UCSD-AML1 (cell line): ENCODE results near the gene ARAP1.

ENCODE experiments used
- DNase-seq: peaks from one replicate; lab custom pipeline; 2025; ENCODE audit not compliant: unreplicated experiment; lab: John Stamatoyannopoulos, UW

The ARAP1 gene

GRCh38 chr11:72725724-72726028, 26.5 kb downstream of the ARAP1 start:
- DNase-seq: no peak

DNA sequence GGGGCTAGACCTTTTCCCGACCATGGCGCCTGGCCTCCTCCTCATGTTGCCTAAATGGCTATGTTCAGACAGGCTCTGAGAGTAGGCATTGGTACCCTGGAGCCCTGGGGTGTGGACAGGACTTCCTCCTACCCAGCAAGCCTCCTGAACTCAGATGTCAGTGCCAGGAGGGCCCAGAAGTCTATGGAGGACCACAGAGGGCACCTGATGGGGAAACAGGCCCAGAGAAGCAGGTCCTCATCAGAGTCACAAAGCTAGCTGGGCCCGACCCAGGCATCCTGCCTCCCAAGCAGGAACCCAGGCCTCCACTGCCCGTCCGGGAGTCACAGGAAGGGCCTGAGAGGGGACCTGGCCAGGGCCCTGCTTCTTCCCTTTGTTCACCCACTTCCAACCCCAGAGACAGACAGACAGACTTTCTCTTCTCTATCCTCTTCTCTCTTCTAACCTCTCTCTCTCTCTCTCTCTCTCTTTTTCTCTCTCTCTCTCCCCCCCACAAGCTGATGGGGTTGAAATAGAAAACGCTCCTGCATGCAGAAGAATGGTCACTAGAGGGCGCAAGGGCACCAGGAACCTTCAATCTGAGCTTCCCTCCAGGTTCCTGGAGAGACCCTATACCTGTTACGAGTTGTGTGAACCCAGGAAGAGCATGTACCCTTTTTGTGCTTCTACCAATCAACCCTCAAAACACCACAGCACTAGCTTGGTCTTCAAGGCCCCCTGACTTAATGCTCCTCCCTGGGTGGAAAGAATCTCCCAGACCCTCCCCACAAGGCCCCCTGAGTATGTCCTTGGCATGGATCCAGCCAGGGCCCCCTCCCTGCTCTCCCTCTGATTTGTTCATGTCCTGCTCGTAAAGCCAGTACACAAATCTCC, 27.1 kb downstream of the ARAP1 start:
- DNase-seq: peak; percentile 67

DNA sequence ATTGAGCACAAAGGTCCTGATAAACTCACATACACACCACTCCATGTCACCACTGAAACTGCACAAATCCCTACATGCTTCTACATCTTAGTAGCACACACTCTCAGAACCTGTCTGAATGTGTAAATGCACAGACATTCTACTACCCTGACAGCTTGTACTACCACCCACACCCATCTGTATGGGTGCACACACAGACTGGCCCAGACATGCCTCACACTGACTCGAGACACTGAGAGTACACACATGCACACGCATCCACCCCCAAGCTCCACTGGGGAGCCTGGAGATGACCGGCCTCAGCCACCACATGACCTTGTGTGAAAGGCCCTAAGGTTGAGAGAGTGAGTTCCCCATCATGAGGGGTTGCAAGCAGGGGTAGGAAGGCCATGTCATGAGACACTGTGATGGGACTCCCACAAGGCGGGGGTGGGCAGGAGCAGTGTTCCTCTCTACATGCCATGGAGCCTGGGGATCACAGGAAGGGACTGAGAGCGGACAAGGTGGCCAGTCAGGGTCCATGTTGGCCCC, 28.1 kb downstream of the ARAP1 start:
- no peak for DNase-seq

DNA sequence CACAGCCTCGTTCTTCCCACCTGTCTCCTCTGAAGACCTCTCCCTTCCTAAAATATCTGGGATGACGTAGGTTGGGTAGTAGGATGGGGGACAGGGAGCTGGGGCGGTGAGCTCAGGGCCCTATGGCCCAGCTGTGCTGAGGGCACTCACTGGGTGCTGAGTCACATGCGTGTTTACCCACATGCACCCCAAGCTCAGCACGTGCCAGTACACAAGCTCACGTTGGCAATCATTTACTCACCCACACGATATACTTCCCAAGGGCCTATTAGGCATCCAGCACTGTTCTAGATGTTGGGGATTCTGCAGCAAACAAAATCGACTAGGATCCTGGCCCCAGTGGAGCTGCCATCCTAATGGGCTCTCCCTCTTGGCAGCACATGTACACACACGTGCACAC, 28.7 kb downstream of the ARAP1 start:
- no peak for DNase-seq

DNA sequence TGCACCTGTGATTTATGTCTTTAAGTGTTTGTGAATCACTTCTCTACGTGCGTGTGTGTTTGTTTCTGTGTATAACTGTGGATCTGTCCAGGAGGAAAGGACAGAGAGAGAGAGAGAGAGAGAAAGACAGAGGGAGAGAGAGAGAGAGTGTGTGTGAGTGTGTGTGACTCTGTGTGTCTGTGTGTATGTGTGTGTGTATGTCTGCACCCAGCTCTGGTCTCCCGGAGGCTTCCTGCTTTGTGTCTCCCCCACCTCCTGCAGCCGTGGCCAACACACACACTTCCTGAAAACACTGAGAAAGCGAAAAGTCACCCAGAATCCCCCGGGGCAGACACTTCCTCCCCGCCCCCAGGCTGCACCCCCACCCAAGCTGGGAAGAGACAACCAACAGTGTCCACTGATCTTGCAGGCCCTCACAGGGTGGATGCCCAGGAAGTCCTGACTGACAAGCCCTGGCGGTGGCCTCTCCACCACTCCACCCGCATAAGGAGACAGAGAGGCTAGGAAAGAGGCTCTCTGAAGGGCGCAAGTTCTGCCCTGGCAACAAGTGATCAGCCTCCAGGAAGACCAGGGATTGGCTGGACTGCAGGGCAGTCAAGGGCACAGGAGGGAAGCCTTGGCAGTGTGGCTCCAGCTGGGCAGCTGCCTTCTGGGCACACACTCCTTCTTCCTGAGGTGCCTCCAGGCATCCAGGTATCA, 30.0 kb downstream of the ARAP1 start:
- DNase-seq: peak; percentile 94

DNA sequence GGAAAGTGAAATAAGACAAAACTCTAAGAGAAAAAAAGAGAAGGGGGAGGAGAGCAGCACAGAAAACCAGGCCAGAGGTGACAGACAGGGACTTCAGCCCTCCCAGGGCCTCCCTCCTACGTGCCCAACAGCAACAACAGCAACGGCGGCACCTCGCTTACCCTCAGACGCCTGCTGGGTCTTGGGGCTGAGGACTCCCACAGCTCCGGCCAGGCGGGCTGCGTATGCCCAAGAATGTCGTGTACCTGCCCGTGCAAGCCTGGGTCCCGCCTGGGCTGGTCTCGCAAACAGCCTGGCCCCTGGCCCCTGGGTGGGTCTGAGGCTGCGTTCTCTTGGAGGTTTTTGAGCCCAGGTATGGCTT, 30.5 kb downstream of the ARAP1 start:
- no peak for DNase-seq

DNA sequence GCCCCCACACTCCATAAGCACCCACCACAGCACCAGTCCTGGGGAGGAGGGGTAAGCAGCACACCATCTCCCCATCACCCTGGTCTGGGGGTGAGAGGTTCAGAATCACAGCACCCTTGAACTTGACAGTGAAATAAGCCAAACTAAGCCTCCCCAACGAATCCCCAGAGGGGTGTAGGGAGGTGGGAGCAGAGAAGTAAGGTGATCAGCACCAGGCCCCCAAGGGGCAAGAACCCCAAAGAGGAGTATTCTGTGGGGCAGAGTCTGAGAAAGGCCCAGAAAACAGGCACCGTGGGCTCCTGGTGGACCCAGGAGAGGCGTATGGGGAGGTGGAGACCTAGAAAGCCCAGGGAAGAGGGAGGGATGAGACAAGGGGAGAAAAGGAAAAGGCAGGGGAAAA, 30.9 kb downstream of the ARAP1 start:
- no peak for DNase-seq

DNA sequence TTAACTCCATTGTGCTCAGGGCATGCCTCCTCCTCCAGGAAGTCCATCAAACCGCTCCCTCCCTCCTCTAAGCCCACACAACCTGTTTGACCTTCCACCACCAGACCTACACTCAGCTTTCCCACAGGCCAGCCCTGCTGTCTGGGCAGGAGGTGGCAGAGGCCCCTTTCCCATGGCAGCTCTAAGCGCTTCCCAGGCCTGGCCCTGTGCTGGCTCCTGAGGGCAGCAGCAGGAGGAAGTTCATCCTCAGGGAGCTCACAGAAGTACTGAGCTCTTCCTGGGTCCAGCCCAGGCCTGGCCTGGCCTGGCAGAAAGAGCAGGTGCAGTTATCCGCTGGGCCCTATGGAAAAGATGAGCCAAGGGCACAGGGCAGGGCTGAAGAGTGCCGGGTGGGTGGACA, 31.4 kb downstream of the ARAP1 start:
- DNase-seq: no peak

- peak; percentile 22 for DNase-seq
Observed at GRCh38 chr11:72720047-72720446, 32.2 kb downstream of the ARAP1 start.

- DNase-seq: no peak
Observed at GRCh38 chr11:72719551-72719950, 32.7 kb downstream of the ARAP1 start.

DNA sequence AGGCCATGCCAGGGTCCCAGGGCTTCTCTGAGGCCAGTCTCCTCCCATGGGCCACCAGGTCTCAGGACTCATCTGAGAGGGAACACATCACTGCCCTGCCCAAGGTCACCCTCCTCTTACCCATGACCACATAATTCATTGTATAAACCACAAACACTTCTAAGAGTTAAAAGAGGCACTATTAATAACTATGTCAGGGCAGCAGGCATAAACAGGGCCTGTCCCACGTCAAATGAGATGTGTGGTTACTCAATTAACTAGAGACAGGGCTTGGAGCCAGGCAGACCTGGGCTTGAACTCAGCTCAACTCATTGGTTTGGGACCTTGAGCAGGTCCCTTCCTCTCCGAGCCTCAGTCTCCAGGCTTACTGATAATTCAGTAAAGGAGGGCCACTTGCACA, 33.1 kb downstream of the ARAP1 start:
- peak; percentile 22 for DNase-seq

DNA sequence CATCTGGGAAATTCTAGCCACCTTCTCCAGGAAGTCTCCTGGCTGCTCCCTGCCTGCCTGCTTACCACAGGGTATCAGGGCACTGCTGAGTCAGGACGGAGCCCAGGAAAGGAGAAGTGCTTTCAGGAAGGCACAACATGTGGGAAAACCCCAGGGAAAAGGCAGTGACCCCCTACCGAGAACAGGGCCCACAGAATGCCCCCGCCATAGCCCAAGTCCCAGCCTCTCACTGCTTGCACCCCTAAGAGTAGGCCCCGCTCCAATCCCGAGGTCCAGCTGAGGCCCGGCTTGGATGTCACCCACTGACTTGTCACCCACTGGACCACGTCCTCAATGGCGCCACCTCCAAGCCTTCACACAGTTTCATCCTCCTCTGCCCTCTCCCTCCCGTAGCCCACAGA, 34.1 kb downstream of the ARAP1 start:
- DNase-seq: peak; percentile 29

GRCh38 chr11:72716788-72717435, 35.3 kb downstream of the ARAP1 start:
- DNase-seq: no peak

DNA sequence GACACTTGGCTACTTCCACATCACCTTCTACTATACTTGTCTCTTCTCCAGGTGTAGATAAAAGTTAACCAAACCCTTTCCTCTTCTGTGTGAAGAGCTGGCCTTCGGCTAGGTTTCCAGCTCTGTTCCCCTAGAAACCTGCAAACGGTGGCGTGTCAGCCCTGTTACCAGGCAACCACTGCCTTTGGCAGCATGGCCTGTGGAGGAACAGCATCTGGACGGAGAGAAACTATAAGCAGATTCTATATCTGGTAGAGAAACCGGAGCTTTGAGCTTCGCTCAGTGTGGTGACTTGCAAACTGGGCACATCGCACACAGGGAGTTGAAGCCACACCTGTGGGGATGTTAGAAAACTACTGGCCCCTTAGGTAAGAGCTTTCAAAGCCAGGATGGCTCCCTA, 35.9 kb downstream of the ARAP1 start:
- no peak for DNase-seq

DNA sequence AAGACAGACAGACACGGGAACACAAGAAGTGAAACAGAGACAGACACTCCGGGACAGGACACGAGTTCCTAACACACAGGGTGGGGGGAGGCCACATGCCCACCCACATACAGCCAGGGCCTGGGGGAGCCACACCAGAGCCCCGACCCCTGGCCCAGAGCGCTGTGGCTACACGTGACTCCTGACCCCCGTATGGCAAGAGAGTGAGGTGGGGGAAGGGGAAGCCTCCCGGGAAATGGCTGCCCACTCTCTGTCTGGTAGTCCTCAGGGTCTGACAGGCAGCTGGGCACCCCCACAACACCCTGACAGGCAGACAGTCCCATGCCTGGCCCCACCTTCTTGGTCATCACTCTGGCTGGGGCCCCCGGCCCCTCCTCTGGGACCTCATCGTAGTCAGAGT, 39.4 kb downstream of the ARAP1 start:
- no peak for DNase-seq

GRCh38 chr11:72712168-72712751, 39.9 kb downstream of the ARAP1 start:
- DNase-seq: no peak

DNA sequence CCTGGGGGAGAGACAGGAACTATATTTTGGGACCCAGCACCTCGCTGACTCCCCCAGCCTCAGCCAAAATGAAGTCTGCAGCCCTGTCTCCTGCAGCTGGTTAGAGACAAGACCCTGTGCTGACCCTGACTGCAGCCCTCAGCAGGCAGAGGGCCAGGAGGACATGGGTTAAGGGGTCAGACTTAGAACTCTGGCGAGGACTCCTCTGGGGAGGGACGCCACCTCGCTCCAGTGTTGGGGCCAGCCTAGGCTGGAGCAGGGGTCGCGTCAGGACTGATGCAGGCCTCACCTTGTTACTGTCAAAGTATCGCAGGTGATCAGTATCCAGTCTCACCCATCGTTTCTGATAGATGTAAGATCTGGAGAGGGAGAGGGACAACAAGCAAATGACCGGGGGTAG, 41.1 kb downstream of the ARAP1 start:
- DNase-seq: no peak

DNA sequence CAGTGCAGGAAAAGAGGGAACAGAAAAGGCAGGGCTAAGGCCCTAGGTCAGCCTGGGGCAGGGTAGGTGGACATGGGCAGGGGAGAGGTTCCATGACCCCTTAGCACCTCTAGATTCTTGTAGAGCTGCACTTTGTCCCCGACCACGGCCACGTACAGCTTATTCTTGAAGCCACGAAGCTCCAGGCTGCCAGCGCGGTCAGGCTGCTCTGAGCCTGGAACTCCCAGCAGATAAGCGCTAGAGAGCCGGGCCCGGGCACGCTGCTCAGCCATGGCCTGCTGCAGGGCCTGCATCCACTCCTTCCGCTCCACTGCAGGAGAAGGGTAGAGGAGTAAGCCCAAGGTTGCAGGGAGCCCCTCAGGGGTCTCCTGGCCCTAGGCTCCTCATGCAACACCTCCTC, 41.9 kb downstream of the ARAP1 start:
- DNase-seq: no peak

DNA sequence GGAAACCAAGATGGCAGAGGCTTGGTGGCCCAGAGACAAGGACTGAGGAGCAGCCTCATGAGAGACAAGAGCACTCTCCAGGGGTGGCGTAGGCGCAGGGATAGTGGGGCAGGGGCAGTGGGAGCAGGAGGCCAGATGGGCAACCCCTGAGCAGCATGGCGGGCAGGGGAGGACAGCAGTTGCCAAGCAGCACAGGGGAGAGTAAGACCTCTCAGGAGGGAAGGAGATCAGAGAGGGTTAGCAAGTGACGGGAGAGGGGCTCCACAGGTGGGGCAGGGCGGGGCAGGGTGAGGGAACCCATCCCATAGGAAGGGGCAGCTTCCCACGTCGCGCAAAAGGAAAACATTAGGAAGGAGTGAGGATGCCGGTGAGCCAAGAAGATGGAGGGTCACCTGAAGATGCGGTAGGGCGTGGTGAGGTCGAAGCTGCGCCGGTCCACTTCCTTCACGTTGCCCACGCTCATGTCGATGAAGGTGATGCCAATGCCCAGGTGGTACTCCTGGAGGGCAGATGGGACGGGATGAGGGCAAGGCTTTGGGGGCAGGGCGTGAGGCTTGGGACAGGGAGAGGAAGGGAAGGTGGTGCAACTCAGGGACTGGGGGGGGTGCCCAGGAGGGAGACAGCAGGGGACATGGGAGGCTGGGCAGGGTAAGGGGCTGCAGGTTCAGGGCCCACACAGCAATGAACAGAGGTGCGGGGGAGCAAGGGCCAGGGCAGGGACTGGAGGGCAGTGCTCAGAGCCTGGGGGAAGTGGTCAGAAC, 42.5 kb downstream of the ARAP1 start:
- no peak for DNase-seq

DNA sequence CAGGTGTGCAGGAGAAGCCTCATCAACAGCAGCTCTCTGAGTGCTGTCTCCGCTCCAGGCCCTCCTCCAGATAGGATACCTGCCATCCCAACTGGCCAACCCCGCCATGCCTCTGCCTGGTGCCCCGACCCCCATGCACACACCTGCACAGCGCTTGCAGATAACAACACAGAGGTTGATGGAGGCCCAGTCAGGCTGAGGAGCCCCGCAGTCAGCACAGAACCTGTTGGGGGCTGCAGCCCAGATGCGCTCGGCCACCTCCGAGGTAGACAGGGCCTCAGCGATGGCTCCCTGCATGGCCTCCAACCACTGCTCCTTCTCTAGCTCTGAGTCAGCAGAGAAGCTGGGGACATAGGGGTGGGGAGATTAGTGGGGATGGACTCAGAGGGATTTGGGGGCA, 45.2 kb downstream of the ARAP1 start:
- no peak for DNase-seq

DNA sequence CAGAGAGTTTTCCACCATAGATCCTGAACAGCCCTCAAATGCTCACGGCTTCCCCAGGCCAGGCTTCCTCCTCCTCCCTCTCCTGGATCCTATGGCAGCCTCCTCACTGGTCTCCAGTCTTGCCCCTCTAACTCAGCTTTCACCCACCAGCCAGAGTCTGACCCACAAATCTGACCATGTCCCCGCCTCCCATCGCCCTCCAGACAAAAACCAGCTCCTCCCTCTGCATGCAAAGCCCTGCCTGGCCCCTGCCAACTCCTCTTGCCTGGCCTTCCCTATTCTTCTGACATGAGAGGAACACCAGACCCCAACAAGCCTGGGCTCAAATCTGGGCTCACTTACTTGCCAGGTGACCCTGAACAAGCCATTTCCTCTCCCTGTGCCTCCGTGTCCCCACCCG, 45.6 kb downstream of the ARAP1 start:
- no peak for DNase-seq
